Measurements from ENCODE around the gene PIGU.

PIGU gene

DNA sequence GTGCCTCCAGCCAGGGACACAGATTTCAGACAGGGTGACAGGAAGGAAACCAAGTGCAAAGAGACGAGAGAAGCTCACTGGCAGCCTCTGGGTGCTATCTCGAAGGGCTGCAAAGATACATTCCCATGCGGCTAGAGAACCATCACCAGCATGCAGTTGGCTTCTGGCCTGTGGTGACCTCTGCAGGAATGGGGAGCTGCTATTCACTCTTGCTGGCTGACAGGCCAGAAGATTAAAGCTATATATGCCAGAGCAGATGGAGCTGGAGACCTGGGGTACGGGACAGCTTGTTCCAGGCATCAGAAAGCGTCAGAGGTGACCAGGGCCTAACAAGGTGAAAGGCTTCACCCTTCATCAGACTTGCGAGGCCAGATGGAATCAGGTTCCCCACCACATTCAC, 98.4 kb downstream of the PIGU start:
- H3K9me2 ChIP-seq (replicated peaks; ENCODE audit: insufficient read depth, low read length), result no peaks in the 10 kb centered on the region
- H4K20me1 ChIP-seq (ENCODE audit: low read depth, low read length), result no peaks in the 10 kb centered on the region
- no peaks in the 10 kb centered on the region for H3F3A ChIP-seq (ENCODE audit: insufficient read depth)
- H3K36me3 ChIP-seq (ENCODE audit: low read length), result no peaks in the 10 kb centered on the region
- no peak overlapping the region for H3K27ac ChIP-seq (ENCODE audit: low read depth, low read length)
- no peaks in the 10 kb centered on the region for H3K79me2 ChIP-seq (ENCODE audit: insufficient read depth, low read length)
- TF ChIP-seq CTCF (IDR thresholded peaks at IDR 0.05; ENCODE audit: insufficient read depth, low read length, poor library complexity, severe bottlenecking) (no peak), EZH2phosphoT487 (conservative IDR thresholded peaks at IDR 0.05; ENCODE audit: low read length) (no peak)
- H3K9ac ChIP-seq (ENCODE audit: low read length), result no peak overlapping the region
- H2AFZ ChIP-seq (ENCODE audit: low read depth, low read length, severe bottlenecking), result no peak overlapping the region
- H3K4me2 ChIP-seq (ENCODE audit: low read depth, low read length, poor library complexity, severe bottlenecking), result no peak overlapping the region
- no peaks in the 10 kb centered on the region for H3K9me3 ChIP-seq (ENCODE audit: insufficient read depth, low read length)
- no peaks in the 10 kb centered on the region for H3K27me3 ChIP-seq (ENCODE audit: low read length)
- H3K4me3 ChIP-seq (ENCODE audit: insufficient read depth, low read length, poor library complexity, severe bottlenecking), result no peak overlapping the region

- no peaks in the 10 kb centered on the region for H3K79me2 ChIP-seq (ENCODE audit: insufficient read depth, low read length)
- H4K20me1 ChIP-seq (ENCODE audit: low read depth, low read length), result no peaks in the 10 kb centered on the region
- no peaks in the 10 kb centered on the region for H3K36me3 ChIP-seq (ENCODE audit: low read length)
- no peaks in the 10 kb centered on the region for H3F3A ChIP-seq (ENCODE audit: insufficient read depth)
- H2AFZ ChIP-seq (ENCODE audit: low read depth, low read length, severe bottlenecking), result no peak overlapping the region
- no peak overlapping the region for H3K4me3 ChIP-seq (ENCODE audit: insufficient read depth, low read length, poor library complexity, severe bottlenecking)
- no peak overlapping the region for H3K27ac ChIP-seq (ENCODE audit: low read depth, low read length)
- no peaks in the 10 kb centered on the region for H3K27me3 ChIP-seq (ENCODE audit: low read length)
- no peak for TF ChIP-seq CTCF (IDR thresholded peaks at IDR 0.05; ENCODE audit: insufficient read depth, low read length, poor library complexity, severe bottlenecking)
- no peak for TF ChIP-seq EZH2phosphoT487 (conservative IDR thresholded peaks at IDR 0.05; ENCODE audit: low read length)
- H3K9ac ChIP-seq (ENCODE audit: low read length), result no peak overlapping the region
- no peaks in the 10 kb centered on the region for H3K9me2 ChIP-seq (replicated peaks; ENCODE audit: insufficient read depth, low read length)
- H3K9me3 ChIP-seq (ENCODE audit: insufficient read depth, low read length), result no peaks in the 10 kb centered on the region
- H3K4me2 ChIP-seq (ENCODE audit: low read depth, low read length, poor library complexity, severe bottlenecking), result no peak overlapping the region
Measured at GRCh38 chr20:34578025-34578424, 98.9 kb downstream of the PIGU start.

DNA sequence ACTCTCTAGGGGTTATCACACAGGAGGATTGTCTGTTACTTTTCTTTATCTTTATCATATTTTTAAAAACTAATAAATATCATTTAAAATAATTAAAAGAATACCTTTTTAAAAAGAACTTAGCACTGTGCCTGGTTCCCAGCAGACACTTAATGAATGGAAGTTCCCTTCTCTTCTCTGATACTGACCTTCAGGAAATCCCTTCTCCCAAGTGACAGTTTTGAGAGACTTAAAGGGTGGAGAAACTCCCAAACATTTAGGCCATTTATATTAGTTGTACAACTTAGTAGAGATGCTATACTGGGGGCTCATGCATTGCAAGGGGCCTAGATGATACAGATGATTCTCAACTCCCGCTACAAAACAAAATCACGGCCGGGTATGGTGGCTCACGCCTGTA, 99.8 kb downstream of the PIGU start:
- no peak for TF ChIP-seq CTCF (IDR thresholded peaks at IDR 0.05; ENCODE audit: insufficient read depth, low read length, poor library complexity, severe bottlenecking)
- no peak for TF ChIP-seq EZH2phosphoT487 (conservative IDR thresholded peaks at IDR 0.05; ENCODE audit: low read length)
- no peaks in the 10 kb centered on the region for H3F3A ChIP-seq (ENCODE audit: insufficient read depth)
- no peaks in the 10 kb centered on the region for H3K9me3 ChIP-seq (ENCODE audit: insufficient read depth, low read length)
- no peak overlapping the region for H3K9ac ChIP-seq (ENCODE audit: low read length)
- H3K4me2 ChIP-seq (ENCODE audit: low read depth, low read length, poor library complexity, severe bottlenecking), result no peak overlapping the region
- H4K20me1 ChIP-seq (ENCODE audit: low read depth, low read length), result no peaks in the 10 kb centered on the region
- no peaks in the 10 kb centered on the region for H3K36me3 ChIP-seq (ENCODE audit: low read length)
- H3K27me3 ChIP-seq (ENCODE audit: low read length), result no peaks in the 10 kb centered on the region
- H2AFZ ChIP-seq (ENCODE audit: low read depth, low read length, severe bottlenecking), result no peak overlapping the region
- no peaks in the 10 kb centered on the region for H3K79me2 ChIP-seq (ENCODE audit: insufficient read depth, low read length)
- no peak overlapping the region for H3K4me3 ChIP-seq (ENCODE audit: insufficient read depth, low read length, poor library complexity, severe bottlenecking)
- H3K9me2 ChIP-seq (replicated peaks; ENCODE audit: insufficient read depth, low read length), result no peaks in the 10 kb centered on the region
- no peak overlapping the region for H3K27ac ChIP-seq (ENCODE audit: low read depth, low read length)

DNA sequence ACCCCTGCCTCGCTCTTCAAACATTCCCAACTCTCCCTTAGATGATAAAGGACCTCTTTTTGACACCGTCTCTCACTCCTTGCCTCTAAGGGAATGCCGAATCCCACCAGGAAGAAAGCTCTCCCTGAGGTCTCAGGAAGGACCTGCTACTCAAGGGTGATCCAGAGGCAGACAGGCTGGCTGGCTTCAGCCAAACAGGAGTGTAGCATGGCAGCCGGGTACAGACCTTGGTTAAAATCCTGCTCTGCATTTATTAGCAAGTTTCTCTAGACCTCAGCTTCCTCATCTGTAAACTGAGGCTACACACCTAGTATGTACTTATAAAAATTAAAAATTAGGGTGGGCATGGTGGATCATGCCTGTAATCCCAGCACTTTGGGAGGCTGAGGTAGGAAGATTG, 101.1 kb downstream of the PIGU start:
- Histone ChIP-seq H3K9me2 (replicated peaks; ENCODE audit: insufficient read depth, low read length) (no peaks in the 10 kb centered on the region), H3K9ac (ENCODE audit: low read length) (no peak overlapping the region), H3K4me2 (ENCODE audit: low read depth, low read length, poor library complexity, severe bottlenecking) (no peak overlapping the region), H3F3A (ENCODE audit: insufficient read depth) (no peaks in the 10 kb centered on the region), H3K9me3 (ENCODE audit: insufficient read depth, low read length) (no peaks in the 10 kb centered on the region), H3K27ac (ENCODE audit: low read depth, low read length) (no peak overlapping the region), H3K36me3 (ENCODE audit: low read length) (no peaks in the 10 kb centered on the region), H3K4me3 (ENCODE audit: insufficient read depth, low read length, poor library complexity, severe bottlenecking) (no peak overlapping the region), H3K27me3 (ENCODE audit: low read length) (no peaks in the 10 kb centered on the region), H4K20me1 (ENCODE audit: low read depth, low read length) (no peaks in the 10 kb centered on the region), H2AFZ (ENCODE audit: low read depth, low read length, severe bottlenecking) (no peak overlapping the region), H3K79me2 (ENCODE audit: insufficient read depth, low read length) (no peaks in the 10 kb centered on the region)
- TF ChIP-seq CTCF (IDR thresholded peaks at IDR 0.05; ENCODE audit: insufficient read depth, low read length, poor library complexity, severe bottlenecking), result no peak
